GM13976 (cell line): ENCODE measurements around the gene CCRL2.

Source experiments
- DNase-seq: peaks from one replicate; pipeline ENCODE4 v3.0.0; 2012; ENCODE audit warnings: low spot score
- in situ Hi-C: fragments of 300-500 bp; cut with MboI; formaldehyde crosslinking; loops from one replicate; pipeline ENCODE4 v1.12.0; 2022; ENCODE audit warnings: low sequenced_read_pairs, mixed read lengths, inconsistent platforms; ENCODE audit not compliant: unreplicated experiment
- TF ChIP-seq, protein P1 (sequence below): IDR thresholded peaks from 2 replicates; pipeline ENCODE4 v1.5.1; 2012; ENCODE audit warnings: borderline replicate concordance, mild to moderate bottlenecking; ENCODE audit not compliant: insufficient read depth; ENCODE audit errors: extremely low read depth, missing control alignments, control extremely low read depth

Gene CCRL2

DNA sequence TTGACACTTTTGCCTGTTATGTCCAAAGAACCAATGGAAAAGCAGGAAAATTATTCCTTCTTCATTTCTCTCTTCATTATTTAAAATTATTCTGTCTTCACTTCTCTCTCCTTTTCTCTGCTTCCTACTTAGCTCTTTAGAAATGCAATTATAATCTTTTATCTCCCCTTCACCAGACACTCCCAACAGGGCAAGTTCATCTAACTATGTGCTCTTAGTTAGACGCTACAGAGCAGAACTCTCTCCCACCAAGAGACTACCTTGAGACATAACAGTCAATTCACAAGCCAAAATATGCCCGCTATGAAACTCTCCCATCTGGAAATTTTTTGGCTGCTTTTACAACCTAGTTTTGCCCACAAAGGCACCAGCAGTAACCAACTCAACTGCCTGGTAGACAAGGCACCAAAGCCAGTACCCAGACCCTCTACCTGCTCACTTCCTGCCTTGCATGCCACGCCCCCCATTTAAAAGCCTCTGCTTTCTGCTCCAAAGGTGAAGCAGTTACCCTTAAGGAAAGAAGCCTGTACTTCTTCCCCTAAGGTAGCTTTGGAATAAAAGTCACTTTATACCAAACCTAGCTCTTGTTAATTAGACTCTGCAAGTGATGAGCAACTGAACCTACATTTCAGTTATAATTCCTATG lies 28.1 kb downstream of the CCRL2 start:
- DNase-seq = no peak
- in situ Hi-C loops = no loop called here

DNA sequence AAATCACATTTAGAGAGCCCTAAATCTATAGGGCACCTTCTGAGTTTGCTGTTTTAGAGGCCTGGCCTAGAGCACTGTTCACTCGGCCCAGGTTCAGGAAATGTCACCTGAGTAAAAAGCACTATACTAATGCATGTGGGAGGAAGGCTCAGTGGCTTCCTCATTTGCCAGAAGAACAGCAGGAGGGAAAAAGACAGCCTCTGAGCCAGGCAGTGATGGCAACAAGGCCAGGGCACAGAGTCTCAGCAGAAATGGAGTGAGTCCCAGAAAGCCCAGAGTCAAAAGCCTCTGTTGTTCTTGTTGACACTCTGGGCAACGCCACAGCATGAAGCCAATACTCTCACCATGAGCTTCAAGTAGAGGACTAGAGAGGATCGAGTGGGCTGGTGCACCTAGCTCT lies 31.8 kb downstream of the CCRL2 start:
- TF ChIP-seq, protein P1, sequence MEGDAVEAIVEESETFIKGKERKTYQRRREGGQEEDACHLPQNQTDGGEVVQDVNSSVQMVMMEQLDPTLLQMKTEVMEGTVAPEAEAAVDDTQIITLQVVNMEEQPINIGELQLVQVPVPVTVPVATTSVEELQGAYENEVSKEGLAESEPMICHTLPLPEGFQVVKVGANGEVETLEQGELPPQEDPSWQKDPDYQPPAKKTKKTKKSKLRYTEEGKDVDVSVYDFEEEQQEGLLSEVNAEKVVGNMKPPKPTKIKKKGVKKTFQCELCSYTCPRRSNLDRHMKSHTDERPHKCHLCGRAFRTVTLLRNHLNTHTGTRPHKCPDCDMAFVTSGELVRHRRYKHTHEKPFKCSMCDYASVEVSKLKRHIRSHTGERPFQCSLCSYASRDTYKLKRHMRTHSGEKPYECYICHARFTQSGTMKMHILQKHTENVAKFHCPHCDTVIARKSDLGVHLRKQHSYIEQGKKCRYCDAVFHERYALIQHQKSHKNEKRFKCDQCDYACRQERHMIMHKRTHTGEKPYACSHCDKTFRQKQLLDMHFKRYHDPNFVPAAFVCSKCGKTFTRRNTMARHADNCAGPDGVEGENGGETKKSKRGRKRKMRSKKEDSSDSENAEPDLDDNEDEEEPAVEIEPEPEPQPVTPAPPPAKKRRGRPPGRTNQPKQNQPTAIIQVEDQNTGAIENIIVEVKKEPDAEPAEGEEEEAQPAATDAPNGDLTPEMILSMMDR = no peak
- no peak for DNase-seq
- in situ Hi-C loops = no loop called here

More for the DNA sequence above, 28.1 kb downstream of the CCRL2 start:
- TF ChIP-seq, protein P1 = no peak

DNA sequence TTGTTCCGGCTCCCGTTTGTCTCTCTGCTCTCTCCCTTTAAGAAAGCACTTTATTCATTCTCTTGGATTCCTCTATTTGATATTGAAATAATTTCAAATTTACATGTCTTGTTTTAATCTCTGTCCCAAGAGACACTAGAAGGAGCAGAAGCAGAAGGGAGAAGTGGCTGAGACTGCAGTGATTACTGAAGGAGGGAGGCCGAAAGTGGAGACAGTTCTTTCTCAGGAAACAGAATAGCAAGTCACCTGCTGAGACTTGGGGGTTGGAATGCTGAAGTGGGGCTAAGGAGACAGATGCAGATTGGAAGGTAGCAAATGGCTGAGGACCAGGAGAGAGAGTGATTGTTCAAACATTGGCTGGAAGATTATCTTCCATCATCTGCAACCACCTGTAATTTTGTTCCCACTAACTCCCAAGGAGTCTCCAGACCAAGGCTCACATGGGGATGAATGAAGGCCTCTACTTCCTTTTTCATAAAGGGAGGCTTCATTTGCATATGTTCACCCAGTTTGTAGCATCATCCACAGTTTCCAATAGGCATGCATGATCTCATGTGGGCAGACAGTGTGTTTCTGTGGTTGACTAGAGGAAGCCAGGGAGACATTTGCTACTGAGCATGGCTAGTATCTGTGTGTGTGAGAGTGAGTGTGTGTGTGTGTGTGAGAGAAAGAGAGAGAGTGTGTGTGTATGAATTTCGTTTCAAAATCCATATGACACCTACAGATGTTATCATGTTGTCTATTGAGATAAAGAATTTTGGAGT lies 33.7 kb downstream of the CCRL2 start:
- in situ Hi-C loops = no loop called here
- TF ChIP-seq, protein P1 = no peak
- DNase-seq = peak; percentile 54

DNA sequence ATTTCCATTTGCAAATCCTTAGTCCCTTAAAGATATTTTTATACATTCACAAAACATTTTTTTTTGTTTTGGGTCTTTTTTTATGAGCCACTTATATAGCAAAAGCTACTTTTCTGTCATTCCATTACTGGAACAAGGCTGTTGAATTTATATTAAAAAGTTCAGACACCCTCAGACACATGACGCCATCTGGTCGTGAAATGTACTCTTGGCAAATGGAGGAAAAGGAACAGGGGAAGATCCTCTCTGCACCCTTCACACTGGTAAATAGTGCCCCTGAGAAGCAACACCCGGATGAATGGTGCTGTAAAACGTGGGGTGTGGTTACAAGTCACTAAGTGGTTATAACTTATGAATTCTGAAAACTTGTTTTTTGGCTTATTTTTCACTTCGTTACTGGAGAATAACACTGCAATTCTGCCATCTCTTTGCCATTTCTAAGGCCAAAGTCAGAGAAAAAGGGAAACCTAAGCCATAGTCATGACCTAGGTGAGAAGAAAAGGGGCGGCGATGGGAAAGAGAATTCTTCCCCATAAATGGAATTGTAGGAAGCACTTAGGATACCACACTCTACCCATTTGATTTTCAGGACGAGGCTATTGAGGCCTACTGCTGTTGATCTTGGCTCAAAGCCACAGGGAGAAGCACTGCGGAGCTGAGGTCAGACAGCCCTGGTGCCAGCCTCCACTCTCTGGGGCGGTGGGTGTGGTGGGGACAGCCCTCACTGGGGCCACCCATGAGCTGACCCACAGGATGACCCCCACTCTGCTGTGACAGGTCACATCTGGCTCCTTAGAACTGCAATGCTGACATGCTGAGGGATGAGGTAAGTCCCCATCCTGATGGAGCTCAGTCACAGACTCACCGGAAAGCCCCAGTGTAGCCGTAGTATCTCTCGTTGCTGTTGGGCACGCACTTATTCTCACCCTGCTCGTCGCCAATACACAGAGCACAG lies 35.8 kb downstream of the CCRL2 start:
- in situ Hi-C loops = no loop called here
- peak; percentile 66 for DNase-seq
- TF ChIP-seq, protein P1 = no peak

DNA sequence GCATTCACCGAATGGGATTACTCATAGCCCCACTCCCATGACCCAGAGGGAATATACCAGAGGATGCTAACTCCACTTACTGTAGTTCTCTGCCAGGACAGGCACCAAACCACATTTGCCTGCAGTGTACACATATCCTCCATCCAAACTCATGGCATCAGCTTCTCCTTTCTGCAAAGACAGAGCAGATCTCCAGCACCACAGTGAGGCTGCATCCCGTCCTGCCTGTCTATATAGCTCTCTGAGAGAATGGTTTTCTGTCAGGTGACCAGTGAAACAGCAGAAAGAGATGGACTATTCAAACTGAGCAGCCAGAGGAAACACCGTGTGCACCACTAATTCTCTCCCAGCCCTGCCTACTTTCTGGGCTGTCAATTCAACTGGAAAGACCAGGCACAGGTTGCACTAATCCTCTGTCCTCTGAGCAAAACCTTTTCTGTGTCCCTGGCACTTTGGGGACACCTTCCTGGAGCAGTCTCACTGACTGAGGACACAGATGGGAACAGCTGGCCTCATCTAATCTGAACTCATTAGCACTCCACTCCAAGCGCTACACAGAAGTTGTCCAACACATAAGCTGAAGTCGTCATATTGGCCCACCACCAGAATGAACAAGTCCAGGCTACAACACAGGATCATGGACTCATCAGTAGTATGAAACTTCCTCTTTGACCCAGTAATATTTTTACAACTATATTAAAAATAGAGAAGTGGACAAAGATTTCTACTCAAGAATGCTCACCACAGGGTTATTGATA lies 40.3 kb downstream of the CCRL2 start:
- in situ Hi-C loops = no loop called here
- no peak for DNase-seq
- TF ChIP-seq, protein P1 = no peak
